Stomach (tissue), 4 donors: ENCODE data around the gene DCBLD2.

ENCODE experiments used
- POLR2A ChIP-seq, 4 donors: fragments of 450-650 bp; IDR thresholded peaks; one replicate each; pipeline ENCODE4 v1.6.1; 2016; ENCODE audit warnings: antibody characterized with exemption in 4 of 4, control low read depth in 2 of 4, mild to moderate bottlenecking in 1 of 4, moderate library complexity in 1 of 4
- TF ChIP-seq, protein P1 (sequence below), 7 experiments: fragments of 450-650 bp in 4 of 7; fragments of 200-600 bp in 3 of 7; sonication (generic) in 3 of 7; IDR thresholded peaks; one replicate each; pipeline ENCODE4 v1.5.1; 2016 to 2019; ENCODE audit warnings: antibody characterized with exemption in 7 of 7, control low read depth in 2 of 7, mild to moderate bottlenecking in 1 of 7

DNA sequence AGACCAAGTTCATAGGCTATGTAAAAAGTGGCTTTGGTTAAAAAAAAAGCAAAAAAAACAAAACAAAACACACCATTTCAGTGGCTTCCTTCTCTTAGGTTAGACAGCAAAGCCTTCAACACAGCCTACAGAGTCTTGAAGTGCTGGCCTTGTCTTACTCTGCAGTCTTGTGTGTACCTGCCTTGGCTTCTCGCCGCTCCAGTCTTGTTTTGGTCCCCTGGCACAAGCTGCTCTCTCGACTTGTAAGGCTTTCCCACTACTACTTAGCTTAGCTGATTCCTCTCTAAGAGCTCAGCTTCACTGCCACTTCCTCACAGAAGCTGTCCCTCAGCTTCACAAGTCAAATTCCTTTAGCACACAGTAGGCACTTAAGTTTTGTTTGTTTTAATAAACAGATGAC is 75.4 kb downstream of the DCBLD2 start:
- TF ChIP-seq POLR2A (IDR thresholded peaks at IDR 0.05), result no peak
- TF ChIP-seq, protein P1, sequence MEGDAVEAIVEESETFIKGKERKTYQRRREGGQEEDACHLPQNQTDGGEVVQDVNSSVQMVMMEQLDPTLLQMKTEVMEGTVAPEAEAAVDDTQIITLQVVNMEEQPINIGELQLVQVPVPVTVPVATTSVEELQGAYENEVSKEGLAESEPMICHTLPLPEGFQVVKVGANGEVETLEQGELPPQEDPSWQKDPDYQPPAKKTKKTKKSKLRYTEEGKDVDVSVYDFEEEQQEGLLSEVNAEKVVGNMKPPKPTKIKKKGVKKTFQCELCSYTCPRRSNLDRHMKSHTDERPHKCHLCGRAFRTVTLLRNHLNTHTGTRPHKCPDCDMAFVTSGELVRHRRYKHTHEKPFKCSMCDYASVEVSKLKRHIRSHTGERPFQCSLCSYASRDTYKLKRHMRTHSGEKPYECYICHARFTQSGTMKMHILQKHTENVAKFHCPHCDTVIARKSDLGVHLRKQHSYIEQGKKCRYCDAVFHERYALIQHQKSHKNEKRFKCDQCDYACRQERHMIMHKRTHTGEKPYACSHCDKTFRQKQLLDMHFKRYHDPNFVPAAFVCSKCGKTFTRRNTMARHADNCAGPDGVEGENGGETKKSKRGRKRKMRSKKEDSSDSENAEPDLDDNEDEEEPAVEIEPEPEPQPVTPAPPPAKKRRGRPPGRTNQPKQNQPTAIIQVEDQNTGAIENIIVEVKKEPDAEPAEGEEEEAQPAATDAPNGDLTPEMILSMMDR (IDR thresholded peaks at IDR 0.05), result no peak
